Activated naive CD4-positive, alpha-beta T cell treated with anti-CD3 and anti-CD28 coated beads, Interleukin-2, amount 10 ng/mL, durations not matched to agents 7 days and 5 days (primary cell): ENCODE results near the gene GXYLT2.
"Not testable (repeated sequence)": the region's sequence is repeated elsewhere in the genome, so short reads cannot be mapped to it uniquely, and the experiment has no call there.

Source experiments
- CTCF ChIA-PET: fragments of 350-600 bp; sonication (Branson Sonifier 250); formaldehyde crosslinking; loops from one replicate; lab custom pipeline; 2021; ENCODE audit warnings: antibody characterized with exemption; lab: Charles Lee
- DNase-seq: peaks from one replicate; pipeline ENCODE4 v3.0.0-alpha.2; 2020
- H3K27ac Mint-ChIP-seq: one replicate; pipeline ENCODE4 v1.8.0; 2021; ENCODE audit warnings: mild to moderate bottlenecking, moderate library complexity, mixed read lengths
- H3K27me3 Mint-ChIP-seq: one replicate; pipeline ENCODE4 v1.8.0; 2021; ENCODE audit warnings: mild to moderate bottlenecking, mixed read lengths
- H3K36me3 Mint-ChIP-seq: one replicate; pipeline ENCODE4 v1.8.0; 2021; ENCODE audit warnings: mixed read lengths
- H3K4me1 Mint-ChIP-seq: one replicate; pipeline ENCODE4 v1.8.0; 2021; ENCODE audit warnings: mixed read lengths
- H3K4me3 Mint-ChIP-seq: one replicate; pipeline ENCODE4 v1.8.0; 2021; ENCODE audit warnings: mild to moderate bottlenecking, moderate library complexity, mixed read lengths
- H3K9me3 Mint-ChIP-seq: one replicate; pipeline ENCODE4 v1.8.0; 2021; ENCODE audit warnings: mixed read lengths

GXYLT2 gene

DNA sequence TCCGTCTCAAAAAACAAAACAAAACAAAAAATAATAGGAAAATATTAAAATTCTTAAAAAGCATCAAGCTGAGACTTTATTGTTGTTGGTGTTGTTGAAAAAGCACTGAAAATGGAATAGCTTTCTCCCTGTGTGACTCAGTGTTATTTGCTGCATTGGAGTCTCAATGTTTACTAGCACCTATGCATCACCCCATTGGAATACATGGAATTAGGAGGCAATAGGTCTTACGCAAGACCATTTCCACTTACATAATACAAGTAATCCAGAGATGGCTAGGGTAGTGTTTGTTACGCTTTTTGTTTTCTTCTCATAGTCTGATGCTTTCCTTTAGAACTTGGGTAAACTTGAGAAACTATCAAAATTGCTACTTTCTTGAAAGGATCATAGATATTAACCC is 15.2 kb downstream of the GXYLT2 start:
- peaks cover 8% of the 10 kb centered on the region for H3K27me3 Mint-ChIP-seq
- H3K4me1 Mint-ChIP-seq, result no peaks in the 10 kb centered on the region
- CTCF ChIA-PET, result no interaction called here
- no peak overlapping the region for H3K27ac Mint-ChIP-seq
- H3K4me3 Mint-ChIP-seq, result no peak overlapping the region
- no peaks in the 10 kb centered on the region for H3K9me3 Mint-ChIP-seq
- no peaks in the 10 kb centered on the region for H3K36me3 Mint-ChIP-seq
- no peak for DNase-seq

DNA sequence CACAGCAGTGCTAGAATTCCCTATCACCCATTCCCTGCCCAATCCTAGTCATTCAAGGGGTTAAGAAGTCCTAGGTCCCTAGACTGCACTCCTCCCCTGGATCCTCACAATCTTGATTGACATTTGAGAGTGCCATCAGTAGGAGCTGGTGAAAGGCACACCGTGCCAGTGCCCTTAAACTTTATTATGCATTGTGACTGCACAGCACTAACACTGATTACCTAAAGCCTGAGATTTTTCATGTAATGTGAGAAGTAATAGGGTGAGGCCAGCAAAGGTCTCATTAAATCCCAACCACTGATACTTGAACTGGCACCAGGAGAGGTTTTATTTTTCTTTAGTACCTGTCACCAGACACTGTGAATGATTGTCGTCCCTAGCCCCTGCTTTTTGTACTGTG is 16.3 kb downstream of the GXYLT2 start:
- CTCF ChIA-PET, result no interaction called here
- peaks cover 3% of the 10 kb centered on the region for H3K27me3 Mint-ChIP-seq
- no peak for DNase-seq

DNA sequence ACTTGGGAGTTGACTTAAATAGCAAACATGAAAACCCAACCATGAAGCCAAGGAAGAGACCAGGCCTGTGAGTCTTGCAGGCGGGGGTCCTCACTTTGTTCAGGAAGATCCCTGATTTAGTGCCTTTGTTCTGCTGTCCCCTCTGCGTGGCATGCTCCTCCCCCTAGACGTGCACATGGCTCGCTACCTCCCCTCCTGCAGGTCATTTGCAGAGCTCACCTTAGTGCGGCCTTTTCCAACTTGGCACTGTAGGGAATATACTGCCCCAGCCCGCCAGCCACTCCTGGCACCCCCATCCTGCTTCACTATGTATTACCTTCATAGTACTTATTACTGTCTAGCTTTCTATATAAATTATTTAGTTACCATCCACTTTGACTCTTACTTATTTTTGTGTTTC is 18.3 kb downstream of the GXYLT2 start:
- Mint-ChIP-seq H3K27ac (no peak overlapping the region), H3K4me3 (no peak overlapping the region), H3K9me3 (no peaks in the 10 kb centered on the region), H3K27me3 (peaks cover 3% of the 10 kb centered on the region), H3K36me3 (no peaks in the 10 kb centered on the region), H3K4me1 (no peaks in the 10 kb centered on the region)
- DNase-seq, result no peak
- CTCF ChIA-PET, result no interaction called here

More for the DNA sequence above, 16.3 kb downstream of the GXYLT2 start:
- Mint-ChIP-seq H3K9me3 (no peaks in the 10 kb centered on the region), H3K27ac (no peak overlapping the region), H3K4me1 (no peaks in the 10 kb centered on the region), H3K4me3 (no peak overlapping the region), H3K36me3 (no peaks in the 10 kb centered on the region)

DNA sequence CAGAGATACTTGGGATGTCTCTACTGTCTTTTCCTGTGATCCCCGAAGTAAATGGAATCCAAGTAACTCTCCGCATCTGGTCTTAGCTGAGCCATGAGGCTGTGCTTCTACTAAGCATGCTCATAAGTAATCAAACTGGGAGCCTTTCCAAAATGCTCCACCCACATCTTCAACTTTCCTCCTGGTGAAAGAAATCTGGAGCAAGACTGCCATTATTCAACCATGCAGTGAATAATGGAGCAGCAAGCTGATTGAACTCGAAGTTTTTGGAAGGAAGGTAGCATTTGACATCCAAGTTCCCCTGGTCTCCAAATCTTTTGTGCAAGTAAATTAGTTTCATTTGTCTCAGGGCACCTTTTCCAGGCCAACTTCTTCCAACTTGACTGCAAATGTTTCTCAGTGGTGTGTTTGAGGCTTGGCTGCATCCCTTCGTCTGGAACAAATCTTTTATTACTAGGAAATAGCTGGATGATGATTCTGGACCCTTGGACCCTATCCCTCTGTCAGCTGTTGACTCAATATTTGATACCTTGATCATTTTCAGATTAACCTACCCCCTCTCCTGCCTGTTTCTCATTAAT is 19.4 kb downstream of the GXYLT2 start:
- Mint-ChIP-seq H3K9me3 (no peaks in the 10 kb centered on the region), H3K4me1 (no peaks in the 10 kb centered on the region), H3K27ac (no peak overlapping the region), H3K36me3 (no peaks in the 10 kb centered on the region), H3K27me3 (peaks cover 3% of the 10 kb centered on the region), H3K4me3 (no peak overlapping the region)
- CTCF ChIA-PET, result no interaction called here
- DNase-seq, result no peak

DNA sequence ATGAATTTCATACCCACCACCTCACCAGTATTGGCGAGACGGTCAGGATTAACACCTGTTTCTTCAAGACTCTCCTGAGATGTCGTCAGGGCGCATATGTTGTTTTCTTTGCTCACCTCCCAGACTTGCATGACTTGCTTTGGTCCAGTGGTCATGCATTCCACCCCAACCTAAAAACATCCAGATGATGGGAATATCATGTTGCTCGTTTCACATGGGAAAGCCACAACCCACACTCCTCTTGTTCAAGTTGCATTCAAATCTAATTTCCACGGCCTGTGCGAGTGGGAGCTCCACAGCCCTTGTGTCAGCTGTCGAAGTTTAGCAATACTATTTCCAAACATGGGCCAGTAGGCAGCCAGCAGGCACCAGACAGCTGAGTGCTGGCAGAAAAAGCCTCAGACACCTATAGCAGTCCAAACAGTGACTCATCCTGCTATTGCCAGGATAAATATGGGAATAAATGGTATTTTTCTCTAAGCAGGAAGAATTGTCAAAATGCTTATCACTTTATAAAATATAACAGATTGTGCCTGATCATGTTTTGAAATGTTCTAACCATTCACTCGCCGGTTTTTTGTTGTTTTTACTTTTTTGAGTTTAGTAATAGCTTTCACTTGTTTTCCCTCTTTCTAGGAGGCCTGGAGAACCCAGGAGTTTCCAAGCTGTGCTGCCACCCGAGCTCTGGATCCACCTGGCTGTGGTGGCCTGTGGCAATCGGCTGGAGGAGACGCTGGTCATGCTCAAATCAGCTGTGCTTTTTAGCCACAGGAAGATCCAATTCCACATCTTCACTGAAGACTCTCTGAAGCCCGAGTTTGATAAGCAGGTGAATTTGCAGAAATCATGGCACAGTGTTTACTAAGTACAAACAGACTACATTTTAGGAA is 20.1 kb downstream of the GXYLT2 start:
- Mint-ChIP-seq H3K36me3 (no peaks in the 10 kb centered on the region), H3K4me1 (no peaks in the 10 kb centered on the region), H3K27me3 (peaks cover 3% of the 10 kb centered on the region), H3K4me3 (no peak overlapping the region), H3K9me3 (no peaks in the 10 kb centered on the region), H3K27ac (no peak overlapping the region)
- no peak for DNase-seq
- CTCF ChIA-PET, result no interaction called here

DNA sequence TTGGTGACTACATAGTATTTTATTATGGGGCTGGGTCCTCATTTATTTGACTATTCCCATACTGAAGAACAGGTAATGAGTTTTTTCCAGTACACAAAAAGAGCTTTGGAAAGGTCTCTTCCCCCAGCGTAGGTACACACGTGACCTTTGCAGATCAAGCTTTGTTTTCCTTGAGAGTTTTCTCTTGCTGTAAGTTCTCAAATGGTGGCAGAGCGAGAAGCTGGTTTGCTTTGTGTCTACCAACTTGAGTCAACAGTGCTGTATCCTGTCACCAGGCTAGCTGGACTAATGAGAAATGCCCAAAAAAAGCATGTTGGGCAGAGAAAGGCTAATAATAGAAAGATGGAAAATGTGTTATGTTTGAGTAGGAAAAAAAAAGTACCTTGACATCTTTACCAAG is 21.7 kb downstream of the GXYLT2 start:
- Mint-ChIP-seq H3K27me3 (no peaks in the 10 kb centered on the region), H3K27ac (no peak overlapping the region), H3K36me3 (no peaks in the 10 kb centered on the region), H3K9me3 (no peaks in the 10 kb centered on the region), H3K4me3 (no peak overlapping the region), H3K4me1 (no peaks in the 10 kb centered on the region)
- CTCF ChIA-PET, result no interaction called here
- no peak for DNase-seq

DNA sequence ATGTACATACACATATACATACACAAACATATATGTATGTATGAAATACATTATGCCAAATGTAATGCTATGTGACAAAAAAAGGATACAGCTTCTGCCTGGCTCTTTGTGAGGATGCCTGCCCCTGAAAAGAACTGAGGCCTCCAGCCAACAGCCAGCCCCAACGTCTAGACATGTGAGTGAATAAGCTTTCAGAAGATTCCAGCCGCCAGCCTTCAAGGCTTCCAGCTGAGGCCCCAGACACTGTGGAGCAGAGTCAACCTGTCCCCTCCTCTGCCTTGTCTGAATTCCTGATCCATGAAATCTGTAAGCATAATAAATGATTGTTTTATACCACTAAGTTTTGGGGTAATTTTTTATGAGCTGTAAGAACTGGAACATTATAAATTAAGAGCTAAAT is 24.7 kb downstream of the GXYLT2 start:
- no peak overlapping the region for H3K27ac Mint-ChIP-seq
- H3K4me1 Mint-ChIP-seq, result no peaks in the 10 kb centered on the region
- CTCF ChIA-PET, result interaction anchor here (0.7 kb wide), 1 partner anchor 174 kb away, joined by 3 read pairs; no protein-coding TSS in a partner anchor

DNA sequence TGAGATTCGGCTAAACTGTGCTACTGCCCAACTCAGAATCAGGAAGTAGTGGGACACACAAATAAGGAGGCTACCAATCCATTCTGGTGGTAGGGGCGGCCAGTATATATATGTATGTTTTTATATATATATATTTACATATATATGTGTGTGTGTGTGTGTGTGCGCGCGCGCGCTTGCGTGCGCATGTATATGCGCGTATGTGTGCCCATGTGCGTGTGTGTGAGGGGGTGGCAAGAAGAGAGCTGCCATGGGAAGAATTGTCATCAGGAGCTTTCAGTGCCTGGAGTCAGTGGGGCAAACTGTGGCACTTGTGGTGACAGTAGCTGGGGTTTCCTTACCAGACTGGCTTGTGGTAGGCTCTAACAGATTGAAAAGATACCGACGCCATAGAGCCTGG is 26.5 kb downstream of the GXYLT2 start:
- Mint-ChIP-seq H3K27me3 (peaks cover 3% of the 10 kb centered on the region), H3K4me1 (no peaks in the 10 kb centered on the region), H3K9me3 (no peaks in the 10 kb centered on the region), H3K4me3 (no peak overlapping the region), H3K36me3 (no peaks in the 10 kb centered on the region), H3K27ac (no peak overlapping the region)
- CTCF ChIA-PET, result no interaction called here
- no peak for DNase-seq

More for the DNA sequence above, 24.7 kb downstream of the GXYLT2 start:
- peaks cover 3% of the 10 kb centered on the region for H3K27me3 Mint-ChIP-seq
- H3K9me3 Mint-ChIP-seq, result no peaks in the 10 kb centered on the region
- no peaks in the 10 kb centered on the region for H3K36me3 Mint-ChIP-seq
- no peak overlapping the region for H3K4me3 Mint-ChIP-seq
- DNase-seq, result no peak

DNA sequence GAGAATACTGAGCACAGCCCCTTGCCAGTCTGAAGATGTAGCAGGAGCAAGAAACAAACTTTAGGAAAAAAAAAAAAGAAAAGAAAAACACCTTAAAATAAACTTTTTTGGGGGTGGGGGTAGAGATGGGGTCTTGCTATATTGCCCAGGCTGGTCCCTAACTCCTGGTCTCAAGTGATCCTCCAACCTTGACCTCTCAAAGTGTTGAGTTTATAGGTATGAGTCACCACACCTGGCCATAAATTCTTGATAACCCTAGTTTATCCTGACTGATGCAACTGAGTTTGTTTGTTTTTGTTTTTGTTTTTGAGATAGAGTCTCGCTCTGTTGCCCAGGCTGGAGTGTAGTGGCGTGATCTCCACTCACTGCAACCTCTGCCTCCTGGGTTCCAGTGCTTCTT is 28.4 kb downstream of the GXYLT2 start:
- no peaks in the 10 kb centered on the region for H3K36me3 Mint-ChIP-seq
- peaks cover 3% of the 10 kb centered on the region for H3K27me3 Mint-ChIP-seq
- no peaks in the 10 kb centered on the region for H3K9me3 Mint-ChIP-seq
- H3K4me1 Mint-ChIP-seq, result no peaks in the 10 kb centered on the region
- no peak overlapping the region for H3K27ac Mint-ChIP-seq
- no peak for DNase-seq
- H3K4me3 Mint-ChIP-seq, result no peak overlapping the region
- CTCF ChIA-PET, result no interaction called here

DNA sequence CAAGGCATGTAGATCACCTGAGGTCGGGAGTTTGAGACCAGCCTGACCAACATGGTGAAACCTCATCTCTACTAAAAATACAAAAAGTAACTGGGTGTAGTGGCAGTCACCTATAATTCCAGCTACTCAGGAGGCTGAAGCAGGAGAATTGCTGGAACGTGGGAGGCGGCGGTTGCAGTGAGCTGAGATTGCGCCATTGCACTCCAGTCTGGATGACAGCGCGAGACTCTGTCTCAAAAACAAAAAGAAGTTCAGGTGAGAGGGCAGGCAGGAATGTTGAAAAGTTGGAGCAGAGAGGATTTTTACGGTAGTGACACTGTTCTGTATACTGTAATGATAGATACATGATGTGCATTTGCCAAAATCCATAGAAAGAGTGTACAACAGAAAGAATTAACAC is 31.7 kb downstream of the GXYLT2 start:
- Mint-ChIP-seq H3K9me3 (no peaks in the 10 kb centered on the region), H3K36me3 (no peaks in the 10 kb centered on the region), H3K27me3 (peaks cover 7% of the 10 kb centered on the region), H3K27ac (no peak overlapping the region), H3K4me3 (no peak overlapping the region), H3K4me1 (no peaks in the 10 kb centered on the region)
- no peak for DNase-seq
- CTCF ChIA-PET, result no interaction called here

DNA sequence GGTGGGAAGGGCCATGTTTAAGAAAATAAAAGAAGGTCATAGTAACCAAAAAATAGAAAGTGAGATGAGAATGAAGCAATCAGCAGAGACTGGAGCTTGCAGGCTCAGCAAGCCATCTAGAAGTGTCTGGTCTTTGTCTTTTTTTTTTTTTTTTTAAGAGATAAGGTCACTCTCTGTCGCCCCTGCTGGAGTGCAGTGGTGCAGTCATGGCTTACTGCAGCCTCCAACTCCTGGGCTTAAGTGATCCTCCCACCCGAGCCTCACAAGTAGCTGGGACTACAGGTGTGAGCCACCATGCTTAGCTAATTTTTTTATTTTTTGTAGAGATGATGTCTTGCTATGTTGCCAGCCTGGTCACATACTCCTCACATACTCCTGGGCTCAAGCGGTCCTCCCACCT is 36.2 kb downstream of the GXYLT2 start:
- CTCF ChIA-PET, result no interaction called here
- Mint-ChIP-seq H3K9me3 (no peaks in the 10 kb centered on the region), H3K27me3 (peaks cover 8% of the 10 kb centered on the region), H3K4me1 (no peaks in the 10 kb centered on the region), H3K27ac (no peak overlapping the region), H3K36me3 (no peaks in the 10 kb centered on the region), H3K4me3 (no peak overlapping the region)
- peak; percentile 25 for DNase-seq

DNA sequence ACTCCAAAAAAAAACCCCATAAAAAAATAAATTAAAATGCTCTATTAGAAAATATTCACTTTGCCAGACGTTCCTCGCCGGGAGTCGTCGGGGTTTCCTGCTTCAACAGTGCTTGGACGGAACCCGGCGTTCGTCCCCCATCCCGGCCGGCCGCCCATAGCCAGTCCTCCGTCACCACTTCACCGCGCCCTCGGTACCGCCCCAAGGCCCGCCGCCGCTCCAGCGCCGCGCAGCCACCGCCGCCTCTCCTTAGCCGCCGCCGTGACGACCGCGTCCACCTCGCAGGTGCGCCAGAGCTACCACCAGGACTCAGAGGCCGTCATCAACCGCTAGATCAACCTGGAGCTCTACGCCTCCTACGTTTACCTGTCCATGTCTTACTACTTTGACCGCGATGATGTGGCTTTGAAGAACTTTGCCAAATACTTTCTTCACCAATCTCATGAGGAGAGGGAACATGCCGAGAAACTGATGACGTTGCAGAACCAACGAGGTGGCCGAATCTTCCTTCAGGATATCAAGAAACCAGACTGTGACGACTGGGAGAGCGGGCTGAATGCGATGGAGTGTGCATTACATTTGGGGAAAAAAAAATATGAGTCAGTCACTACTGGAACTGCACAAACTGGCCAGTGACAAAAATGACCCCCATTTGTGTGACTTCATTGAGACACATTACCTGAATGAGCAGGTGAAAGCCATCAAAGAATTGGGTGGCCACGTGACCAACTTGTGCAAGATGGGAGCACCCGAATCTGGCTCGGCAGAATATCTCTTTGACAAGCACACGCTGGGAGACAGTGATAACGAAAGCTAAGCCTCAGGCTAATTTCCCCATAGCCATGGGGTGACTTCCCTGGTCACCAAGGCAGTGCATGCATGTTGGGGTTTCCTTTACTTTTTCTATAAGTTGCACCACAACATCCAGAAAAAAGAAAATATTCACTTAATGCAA is 41.2 kb downstream of the GXYLT2 start:
- H3K27me3 Mint-ChIP-seq, result peaks cover 12% of the 10 kb centered on the region
- CTCF ChIA-PET, H3K4me1 Mint-ChIP-seq, H3K36me3 Mint-ChIP-seq, H3K4me3 Mint-ChIP-seq, DNase-seq, H3K9me3 Mint-ChIP-seq: not testable (repeated sequence)
- H3K27ac Mint-ChIP-seq, result peak overlapping the region; percentile 24

DNA sequence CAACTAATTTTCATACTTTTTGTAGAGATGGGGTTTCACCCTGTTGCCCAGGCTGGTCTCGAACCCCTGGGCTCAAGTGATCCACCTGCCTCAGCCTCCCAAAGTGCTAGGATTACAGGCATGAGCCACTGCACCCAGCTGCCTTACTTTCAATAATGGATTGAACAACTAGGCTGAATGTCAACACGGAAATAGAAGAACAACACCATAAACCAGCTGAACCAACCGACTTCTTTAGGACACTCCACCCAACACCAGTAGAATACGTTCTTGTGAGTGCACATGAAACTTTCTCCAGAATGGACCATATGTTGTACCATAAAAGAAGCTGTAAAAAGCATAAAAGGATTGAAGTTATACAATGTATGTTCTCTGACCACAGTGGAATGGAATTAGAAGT is 42.9 kb downstream of the GXYLT2 start:
- H3K27me3 Mint-ChIP-seq, result peaks cover 10% of the 10 kb centered on the region
- no peaks in the 10 kb centered on the region for H3K36me3 Mint-ChIP-seq
- H3K4me3 Mint-ChIP-seq, result no peak overlapping the region
- H3K27ac Mint-ChIP-seq, result no peak overlapping the region
- DNase-seq, result no peak
- no peaks in the 10 kb centered on the region for H3K9me3 Mint-ChIP-seq
- no peaks in the 10 kb centered on the region for H3K4me1 Mint-ChIP-seq
- CTCF ChIA-PET, result no interaction called here

DNA sequence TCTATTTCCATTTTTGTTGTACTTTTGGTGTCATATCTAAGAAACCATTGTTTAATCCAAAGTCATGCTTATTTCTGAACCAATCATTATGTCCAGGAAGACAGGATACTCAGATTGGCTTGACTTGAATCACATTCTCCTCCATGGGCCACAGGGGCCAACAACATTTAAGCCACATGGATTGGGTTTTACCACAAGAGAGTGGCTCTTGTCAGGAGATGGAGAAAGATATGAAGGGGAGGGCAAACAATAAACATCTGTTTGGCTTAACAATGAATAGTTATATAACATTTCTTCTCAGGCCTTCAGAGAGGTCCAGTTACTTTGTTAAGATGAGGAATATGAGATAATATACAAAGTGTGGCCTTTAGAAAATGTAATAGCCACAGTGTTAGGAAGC is 44.6 kb downstream of the GXYLT2 start:
- H3K4me1 Mint-ChIP-seq, result no peaks in the 10 kb centered on the region
- no peak overlapping the region for H3K4me3 Mint-ChIP-seq
- H3K36me3 Mint-ChIP-seq, result no peaks in the 10 kb centered on the region
- no peaks in the 10 kb centered on the region for H3K9me3 Mint-ChIP-seq
- DNase-seq, result no peak
- CTCF ChIA-PET, result no interaction called here
- H3K27me3 Mint-ChIP-seq, result peaks cover 13% of the 10 kb centered on the region
- no peak overlapping the region for H3K27ac Mint-ChIP-seq
